Cardiac muscle cell (in vitro differentiated cells and primary cell): ENCODE results near the gene HNF1A. TPM values are rescaled to one million over a fixed set of nuclear protein-coding genes. Genes with fewer than 3 reads are reported as not detected.

ENCODE experiments used
- DNase-seq, 2 donors: peaks; one replicate each; pipeline versions ENCODE4 v3.0.0 to v3.0.0-alpha.2; 2010 to 2017; ENCODE audit warnings: low read depth in 1 of 2, low spot score in 1 of 2
- H3K27ac ChIP-seq: fragments of 200-600 bp; sonication (generic); 2 replicates; pipeline ENCODE4 v1.5.1; 2016
- H3K27me3 ChIP-seq: fragments of 200-600 bp; sonication (generic); 2 replicates; pipeline ENCODE4 v1.6.0; 2016; ENCODE audit warnings: control low read depth
- H3K36me3 ChIP-seq: fragments of 200-600 bp; sonication (generic); 2 replicates; pipeline ENCODE4 v1.5.1; 2016; ENCODE audit warnings: control low read depth
- H3K4me1 ChIP-seq: fragments of 200-600 bp; sonication (generic); 2 replicates; pipeline ENCODE4 v1.8.1; 2017; ENCODE audit warnings: low read depth, mild to moderate bottlenecking, mixed run types
- H3K4me3 ChIP-seq: fragments of 200-600 bp; sonication (generic); 2 replicates; pipeline ENCODE4 v1.5.1; 2016; ENCODE audit warnings: mild to moderate bottlenecking
- H3K9me3 ChIP-seq: fragments of 200-600 bp; sonication (generic); 2 replicates; pipeline ENCODE4 v1.5.1; 2017; ENCODE audit warnings: low read depth, mild to moderate bottlenecking, control low read depth
- polyA plus RNA-seq: library from polyadenylated mRNA; unstranded; fragments of >200 nt; fragmentation: Nextera tagmentation; extraction: Ambion mirVana; gene quantifications from 2 replicates; pipeline ENCODE4 v1.2.1, GENCODE V29; 2016
- total RNA-seq: library from RNA; depleted of rRNA; stranded (reverse); fragments of >200 nt; gene quantifications from 2 replicates; pipeline ENCODE4 v1.2.3, GENCODE V29; 2016
- TF ChIP-seq, protein P1 (sequence below): IDR thresholded peaks from 2 replicates; pipeline ENCODE4 v1.5.1; 2012; ENCODE audit warnings: low read depth, mild to moderate bottlenecking, low read length

Gene HNF1A
- total and polyA plus RNA-seq, 2 experiments from 2014 or later = not detected

DNA sequence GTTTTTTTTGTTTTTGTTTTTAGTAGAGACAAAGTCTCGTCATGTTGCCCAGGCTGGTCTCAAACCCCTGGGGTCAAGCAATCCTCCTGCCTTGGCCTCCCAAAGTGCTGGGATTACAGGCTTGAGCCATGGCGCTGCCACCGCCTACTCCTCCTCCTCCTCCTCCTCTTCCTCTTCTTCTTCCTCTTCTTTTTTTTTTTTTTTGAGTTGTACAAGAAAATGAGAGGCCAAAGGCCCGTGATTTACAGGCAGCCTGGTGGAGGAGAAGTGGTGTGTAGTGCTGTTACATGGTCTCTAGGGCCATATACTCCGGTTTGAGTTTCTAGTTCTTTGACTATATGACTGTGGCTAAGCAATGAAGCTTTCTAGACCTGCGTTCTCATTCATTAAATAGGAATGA is 44.6 kb upstream of the HNF1A start:
- Histone ChIP-seq H3K36me3 (no peaks in the 10 kb centered on the region), H3K4me3 (no peak overlapping the region), H3K9me3 (no peaks in the 10 kb centered on the region), H3K4me1 (no peaks in the 10 kb centered on the region), H3K27ac (no peak overlapping the region), H3K27me3 (no peaks in the 10 kb centered on the region)
- DNase-seq = no peak
- TF ChIP-seq, protein P1, sequence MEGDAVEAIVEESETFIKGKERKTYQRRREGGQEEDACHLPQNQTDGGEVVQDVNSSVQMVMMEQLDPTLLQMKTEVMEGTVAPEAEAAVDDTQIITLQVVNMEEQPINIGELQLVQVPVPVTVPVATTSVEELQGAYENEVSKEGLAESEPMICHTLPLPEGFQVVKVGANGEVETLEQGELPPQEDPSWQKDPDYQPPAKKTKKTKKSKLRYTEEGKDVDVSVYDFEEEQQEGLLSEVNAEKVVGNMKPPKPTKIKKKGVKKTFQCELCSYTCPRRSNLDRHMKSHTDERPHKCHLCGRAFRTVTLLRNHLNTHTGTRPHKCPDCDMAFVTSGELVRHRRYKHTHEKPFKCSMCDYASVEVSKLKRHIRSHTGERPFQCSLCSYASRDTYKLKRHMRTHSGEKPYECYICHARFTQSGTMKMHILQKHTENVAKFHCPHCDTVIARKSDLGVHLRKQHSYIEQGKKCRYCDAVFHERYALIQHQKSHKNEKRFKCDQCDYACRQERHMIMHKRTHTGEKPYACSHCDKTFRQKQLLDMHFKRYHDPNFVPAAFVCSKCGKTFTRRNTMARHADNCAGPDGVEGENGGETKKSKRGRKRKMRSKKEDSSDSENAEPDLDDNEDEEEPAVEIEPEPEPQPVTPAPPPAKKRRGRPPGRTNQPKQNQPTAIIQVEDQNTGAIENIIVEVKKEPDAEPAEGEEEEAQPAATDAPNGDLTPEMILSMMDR = no peak

DNA sequence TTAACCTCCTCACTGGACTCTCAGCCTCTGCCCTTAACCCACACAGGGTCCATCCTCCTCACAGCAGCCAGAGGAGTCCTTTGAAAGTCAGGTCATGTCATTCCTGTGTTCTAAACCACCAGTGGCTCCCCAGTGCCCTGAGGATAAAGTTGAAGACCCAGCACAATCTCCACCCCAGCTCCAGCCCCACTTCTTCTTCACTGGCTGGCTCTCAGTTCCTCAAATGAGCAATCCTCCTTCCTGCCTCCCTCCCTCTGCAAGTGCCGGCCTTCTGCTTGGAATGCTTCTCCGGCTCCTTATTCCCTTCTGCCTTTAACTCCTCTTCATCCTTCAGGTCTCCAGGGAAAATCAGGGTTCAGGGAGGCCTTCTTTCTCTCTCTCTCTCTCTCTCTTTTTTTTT is 42.1 kb upstream of the HNF1A start:
- H3K4me1 ChIP-seq = no peaks in the 10 kb centered on the region
- no peak for DNase-seq
- no peak overlapping the region for H3K27ac ChIP-seq
- no peaks in the 10 kb centered on the region for H3K36me3 ChIP-seq
- H3K4me3 ChIP-seq = no peak overlapping the region
- TF ChIP-seq, protein P1 = no peak
- no peaks in the 10 kb centered on the region for H3K9me3 ChIP-seq
- H3K27me3 ChIP-seq = no peaks in the 10 kb centered on the region

DNA sequence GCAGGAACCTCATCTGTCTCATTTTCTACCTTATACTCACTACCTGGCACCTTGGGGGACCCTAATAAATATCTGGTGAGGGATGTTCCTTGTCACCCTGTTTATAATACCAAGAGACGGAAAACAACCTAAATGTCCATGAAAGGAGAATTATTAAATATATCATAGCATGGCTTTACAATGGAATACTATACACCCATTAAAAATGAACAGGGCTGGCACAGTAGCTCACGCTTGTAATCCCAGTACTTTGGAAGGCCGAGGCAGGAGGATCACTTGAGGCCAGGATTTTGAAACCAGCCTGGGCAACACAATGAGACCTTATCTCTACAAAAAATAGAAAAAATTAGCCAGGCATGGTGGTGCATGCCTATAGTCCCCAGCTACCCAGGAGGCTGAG is 39.8 kb upstream of the HNF1A start:
- TF ChIP-seq, protein P1 = no peak
- Histone ChIP-seq H3K4me1 (no peaks in the 10 kb centered on the region), H3K27me3 (no peaks in the 10 kb centered on the region), H3K36me3 (no peaks in the 10 kb centered on the region), H3K27ac (no peak overlapping the region), H3K4me3 (no peak overlapping the region), H3K9me3 (no peaks in the 10 kb centered on the region)
- no peak for DNase-seq

- Histone ChIP-seq H3K27ac (no peak overlapping the region), H3K27me3 (no peaks in the 10 kb centered on the region), H3K4me1 (no peaks in the 10 kb centered on the region), H3K36me3 (no peaks in the 10 kb centered on the region), H3K4me3 (no peak overlapping the region), H3K9me3 (no peaks in the 10 kb centered on the region)
- DNase-seq = no peak
- TF ChIP-seq, protein P1 = no peak
Observed at GRCh38 chr12:120939523-120939922, 38.8 kb upstream of the HNF1A start.

GRCh38 chr12:120940006-120940405 is 38.3 kb upstream of the HNF1A start:
- DNase-seq = no peak
- Histone ChIP-seq H3K27ac (no peak overlapping the region), H3K4me3 (no peak overlapping the region), H3K4me1 (no peaks in the 10 kb centered on the region), H3K27me3 (no peaks in the 10 kb centered on the region), H3K9me3 (no peaks in the 10 kb centered on the region), H3K36me3 (no peaks in the 10 kb centered on the region)
- TF ChIP-seq, protein P1 = no peak

GRCh38 chr12:120940799-120941198 is 37.5 kb upstream of the HNF1A start:
- H3K27ac ChIP-seq = no peak overlapping the region
- H3K4me1 ChIP-seq = no peaks in the 10 kb centered on the region
- no peaks in the 10 kb centered on the region for H3K27me3 ChIP-seq
- no peaks in the 10 kb centered on the region for H3K36me3 ChIP-seq
- no peak overlapping the region for H3K4me3 ChIP-seq
- peak in 1 of 2 donors; percentile 39 for DNase-seq
- H3K9me3 ChIP-seq = no peaks in the 10 kb centered on the region
- TF ChIP-seq, protein P1 = no peak
